Left ventricle myocardium inferior (tissue), 1 donor: ENCODE results near the gene BMP4. TPM values are rescaled to one million over a fixed set of nuclear protein-coding genes. Genes with fewer than 3 reads are reported as not detected.

Experiments used
- DNase-seq: peaks from one replicate; pipeline ENCODE4 v3.0.0-alpha.2; 2020
- H3K27ac ChIP-seq: fragments of 200-600 bp; replicated peaks from 2 replicates; pipeline ENCODE4 v1.8.0; 2021
- H3K27me3 ChIP-seq: fragments of 200-600 bp; 2 replicates; pipeline ENCODE4 v1.8.0; 2021; ENCODE audit warnings: low read depth
- H3K36me3 ChIP-seq: fragments of 200-600 bp; 2 replicates; pipeline ENCODE4 v1.8.0; 2021
- H3K4me1 ChIP-seq: fragments of 200-600 bp; 2 replicates; pipeline ENCODE4 v1.8.0; 2021
- H3K4me3 ChIP-seq: fragments of 200-600 bp; 2 replicates; pipeline ENCODE4 v1.8.0; 2021; ENCODE audit warnings: mild to moderate bottlenecking, moderate library complexity
- H3K9me3 ChIP-seq: fragments of 200-600 bp; replicated peaks from 2 replicates; pipeline ENCODE4 v1.8.0; 2021
- intact Hi-C: fragments of 100-400 bp; cut with micrococcal nuclease; formaldehyde crosslinking; loops from one replicate; pipeline ENCODE4 v1.11.0; 2022
- total RNA-seq: library from RNA; stranded (reverse); fragmentation: NEBNext Ultra II Directional; extraction: Animal tissue kit (Norgen Biotek cat#: 25700); gene quantifications from one replicate; pipeline ENCODE4 v1.2.1, GENCODE V29; 2021
- TF ChIP-seq, protein P1 (sequence below): fragments of 200-600 bp; IDR thresholded peaks from 2 replicates; pipeline ENCODE4 v1.8.0; 2021; ENCODE audit warnings: antibody characterized with exemption, mild to moderate bottlenecking, borderline replicate concordance
- donor health status: DM: no; HTN: yes; CAD: no; lungs with severe emphysema.

Gene BMP4
- total RNA-seq, 1 donor from 2014 or later, result 9.8 TPM

DNA sequence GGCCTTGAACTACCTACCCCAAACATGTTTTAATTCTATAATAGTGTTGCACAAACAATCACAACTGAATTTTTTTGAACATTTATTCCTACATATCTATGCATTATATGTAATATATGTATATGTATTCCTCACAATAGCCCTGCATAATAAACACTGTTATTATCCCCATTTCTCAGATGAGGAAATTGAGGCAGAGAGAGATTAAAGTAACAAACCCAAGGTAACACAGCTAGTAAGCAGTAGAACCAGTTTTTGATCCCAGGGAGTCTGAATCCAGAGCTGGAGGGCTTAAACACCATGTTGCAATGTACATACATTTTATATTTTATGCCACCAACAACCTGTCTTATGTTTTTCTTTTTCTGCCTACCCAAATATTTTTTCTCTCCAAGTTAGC, 26.5 kb upstream of the BMP4 start:
- TF ChIP-seq, protein P1, sequence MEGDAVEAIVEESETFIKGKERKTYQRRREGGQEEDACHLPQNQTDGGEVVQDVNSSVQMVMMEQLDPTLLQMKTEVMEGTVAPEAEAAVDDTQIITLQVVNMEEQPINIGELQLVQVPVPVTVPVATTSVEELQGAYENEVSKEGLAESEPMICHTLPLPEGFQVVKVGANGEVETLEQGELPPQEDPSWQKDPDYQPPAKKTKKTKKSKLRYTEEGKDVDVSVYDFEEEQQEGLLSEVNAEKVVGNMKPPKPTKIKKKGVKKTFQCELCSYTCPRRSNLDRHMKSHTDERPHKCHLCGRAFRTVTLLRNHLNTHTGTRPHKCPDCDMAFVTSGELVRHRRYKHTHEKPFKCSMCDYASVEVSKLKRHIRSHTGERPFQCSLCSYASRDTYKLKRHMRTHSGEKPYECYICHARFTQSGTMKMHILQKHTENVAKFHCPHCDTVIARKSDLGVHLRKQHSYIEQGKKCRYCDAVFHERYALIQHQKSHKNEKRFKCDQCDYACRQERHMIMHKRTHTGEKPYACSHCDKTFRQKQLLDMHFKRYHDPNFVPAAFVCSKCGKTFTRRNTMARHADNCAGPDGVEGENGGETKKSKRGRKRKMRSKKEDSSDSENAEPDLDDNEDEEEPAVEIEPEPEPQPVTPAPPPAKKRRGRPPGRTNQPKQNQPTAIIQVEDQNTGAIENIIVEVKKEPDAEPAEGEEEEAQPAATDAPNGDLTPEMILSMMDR, result no peak
- Histone ChIP-seq H3K4me1 (peaks cover 17% of the 10 kb centered on the region), H3K4me3 (no peak overlapping the region), H3K9me3 (peaks cover 30% of the 10 kb centered on the region), H3K27ac (no peak overlapping the region), H3K36me3 (no peaks in the 10 kb centered on the region), H3K27me3 (no peaks in the 10 kb centered on the region)
- no peak for DNase-seq
- intact Hi-C loops, result no loop called here

DNA sequence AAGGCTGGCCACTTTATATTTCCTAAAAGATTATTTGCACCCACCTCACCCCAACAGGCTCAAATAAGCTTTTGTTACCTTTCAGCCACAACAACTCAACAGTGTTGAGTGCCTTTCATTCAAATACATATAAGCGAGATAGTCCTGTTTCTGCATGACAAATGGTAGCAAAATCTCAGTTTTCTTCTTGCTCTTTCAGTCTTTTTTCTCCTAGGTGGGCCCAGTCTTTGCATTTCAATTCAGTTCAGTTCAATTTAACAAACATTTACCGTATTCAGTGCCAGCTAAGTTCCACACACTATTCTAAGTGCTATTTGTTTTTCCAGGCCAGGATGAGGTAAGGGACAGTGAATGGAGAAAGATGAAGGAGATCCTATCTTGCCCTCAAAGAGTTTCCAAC, 25.9 kb upstream of the BMP4 start:
- intact Hi-C loops, result no loop called here

DNA sequence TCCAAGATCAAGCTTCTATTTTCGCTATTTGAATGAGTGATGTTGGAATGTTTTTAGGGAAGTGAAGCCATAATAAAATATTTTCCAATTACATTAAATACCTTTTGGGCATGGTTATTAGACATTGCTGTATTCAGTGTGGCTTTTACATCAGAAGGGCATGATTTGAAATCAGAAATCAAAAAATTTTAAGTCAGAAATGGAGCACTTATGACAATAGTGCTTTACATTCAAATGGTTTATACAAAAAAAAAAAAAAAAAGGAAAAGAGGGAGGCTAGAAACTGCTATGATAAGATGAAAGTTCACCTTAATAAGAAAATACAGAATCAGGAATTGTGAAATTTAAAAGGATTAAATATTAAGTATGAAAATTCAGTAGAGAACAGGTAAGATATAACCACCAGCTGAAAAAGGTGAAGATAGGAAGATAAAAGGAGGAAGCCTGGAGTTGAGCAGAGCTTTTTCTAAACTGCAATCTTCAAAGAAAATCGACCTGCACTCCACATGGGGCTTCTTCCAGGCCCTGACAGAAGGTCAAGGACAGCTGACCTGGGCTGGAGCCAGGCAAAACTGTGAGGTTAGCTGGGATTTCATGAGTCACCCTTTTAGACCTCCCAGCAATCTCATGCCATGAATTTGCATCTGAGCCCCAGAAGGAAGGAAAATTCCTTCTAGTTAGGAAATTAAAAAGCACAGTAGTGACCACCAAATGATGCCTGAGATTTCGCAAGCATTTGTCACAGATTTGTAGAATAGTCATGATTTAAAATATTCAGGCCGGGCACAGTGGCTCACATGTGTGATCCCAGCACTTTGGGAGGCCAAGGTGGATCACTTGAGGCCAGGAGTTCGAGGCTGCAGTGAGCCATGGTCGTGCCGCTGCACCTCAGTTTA, 23.4 kb upstream of the BMP4 start:
- peak; percentile 43 for DNase-seq
- Histone ChIP-seq H3K27me3 (no peaks in the 10 kb centered on the region), H3K4me3 (no peak overlapping the region), H3K36me3 (no peaks in the 10 kb centered on the region), H3K27ac (no peak overlapping the region), H3K9me3 (peaks cover 11% of the 10 kb centered on the region), H3K4me1 (peaks cover 20% of the 10 kb centered on the region)
- TF ChIP-seq, protein P1, result no peak
- intact Hi-C loops, result no loop called here

More for the DNA sequence above, 25.9 kb upstream of the BMP4 start:
- TF ChIP-seq, protein P1, result no peak
- no peak overlapping the region for H3K27ac ChIP-seq
- DNase-seq, result no peak
- peaks cover 30% of the 10 kb centered on the region for H3K9me3 ChIP-seq
- H3K4me1 ChIP-seq, result peaks cover 20% of the 10 kb centered on the region
- H3K27me3 ChIP-seq, result no peaks in the 10 kb centered on the region
- H3K36me3 ChIP-seq, result no peaks in the 10 kb centered on the region
- H3K4me3 ChIP-seq, result no peak overlapping the region

DNA sequence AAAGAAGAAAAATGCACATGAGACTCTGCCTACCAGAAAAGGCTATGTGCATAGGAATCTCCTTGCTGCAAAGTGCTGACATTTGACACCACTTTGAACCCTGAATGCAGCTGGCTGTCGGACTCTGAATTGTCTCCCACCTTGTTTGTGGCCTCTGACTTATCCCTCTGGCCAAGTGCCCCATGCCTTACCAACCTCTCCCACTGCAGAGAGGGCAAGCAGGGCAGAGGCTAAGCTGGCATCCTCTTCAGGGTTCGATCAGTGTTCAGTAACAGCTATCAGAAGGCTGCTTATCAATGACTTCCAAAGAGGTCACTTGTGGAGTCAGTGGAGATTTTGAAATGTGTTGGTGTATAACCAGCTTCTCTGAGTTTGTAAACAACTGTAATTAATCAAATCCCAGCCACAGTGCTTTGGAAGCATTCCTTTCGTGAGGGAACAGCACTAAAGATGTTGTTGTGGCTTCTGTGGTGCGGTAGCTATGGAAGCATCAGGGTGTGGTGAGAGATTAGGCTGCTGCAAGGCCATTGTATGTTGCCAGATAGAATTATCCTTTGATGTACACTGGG, 22.6 kb upstream of the BMP4 start:
- Histone ChIP-seq H3K27ac (peak overlapping the region; percentile 30), H3K4me1 (peaks cover 20% of the 10 kb centered on the region), H3K36me3 (no peaks in the 10 kb centered on the region), H3K27me3 (no peaks in the 10 kb centered on the region), H3K4me3 (no peak overlapping the region), H3K9me3 (peaks cover 3% of the 10 kb centered on the region)
- no peak for DNase-seq
- intact Hi-C loops, result no loop called here
- TF ChIP-seq, protein P1, result no peak

DNA sequence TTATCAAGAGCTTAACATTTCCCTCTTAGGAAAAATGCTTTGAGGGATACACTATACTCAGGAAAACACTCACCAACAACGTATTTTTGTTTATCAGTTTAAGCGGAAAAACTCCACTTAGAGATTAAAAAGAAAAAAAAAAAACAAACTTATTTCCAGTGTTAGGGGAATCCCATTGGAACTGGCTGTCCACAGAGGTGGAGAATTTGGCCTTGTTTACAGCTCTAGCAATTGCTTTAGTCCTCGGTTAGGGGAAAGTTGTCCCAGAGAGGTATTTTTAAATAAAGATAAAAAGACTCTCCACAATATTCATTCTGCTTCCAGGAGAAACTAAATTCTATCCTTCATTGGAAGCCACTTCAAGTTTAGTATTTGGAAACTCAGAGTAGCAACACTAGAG, 21.6 kb upstream of the BMP4 start:
- intact Hi-C loops, result no loop called here
- Histone ChIP-seq H3K4me3 (no peak overlapping the region), H3K27ac (peak overlapping the region; percentile 30), H3K27me3 (no peaks in the 10 kb centered on the region), H3K36me3 (no peaks in the 10 kb centered on the region), H3K4me1 (peaks cover 20% of the 10 kb centered on the region), H3K9me3 (no peaks in the 10 kb centered on the region)
- TF ChIP-seq, protein P1, result no peak
- no peak for DNase-seq
